ENCODE measurements around the gene CSRNP2. TPM values are rescaled to one million over a fixed set of nuclear protein-coding genes. Genes with fewer than 3 reads are reported as not detected.

CSRNP2 gene
- 10.7 to 14.2 TPM (median 13.1 TPM) in 5 replicates for total RNA-seq (2022; extraction: Qiagen RNA extraction; ENCODE audit: low read depth)

GRCh38 chr12:51083126-51083833 lies at the start of gene CSRNP2:
TSS of gene CSRNP2 (minus strand) at chr12:51083596. CDS start at chr12:51076561, 7,035 bp downstream.

GRCh38 chr12:51047655-51048540 lies 35.5 kb downstream of the CSRNP2 start, which contains the start of gene LETMD1:
TSS of gene LETMD1 (plus strand) at chr12:51048327. CDS start at chr12:51048357, 30 bp downstream.

GRCh38 chr12:51025836-51026638 lies 57.4 kb downstream of the CSRNP2 start, which contains the start of gene SLC11A2:
TSS of gene SLC11A2 (minus strand) at chr12:51026384. CDS start at chr12:51010728, 15,656 bp downstream.

Other genes starting within 250 kb of the CSRNP2 start
- gene TMPRSS12, start 240.7 kb downstream of the CSRNP2 start, total RNA-seq (2022; extraction: Qiagen RNA extraction; ENCODE audit: low read depth): not detected in 5 replicates
- not detected in 5 replicates for gene HIGD1C, start 131.1 kb downstream of the CSRNP2 start, total RNA-seq (2022; extraction: Qiagen RNA extraction; ENCODE audit: low read depth)
- gene SLC11A2, start 57.2 kb downstream of the CSRNP2 start, total RNA-seq (2022; extraction: Qiagen RNA extraction; ENCODE audit: low read depth): 15.0 to 24.1 TPM (median 22.6 TPM) in 5 replicates
- gene LETMD1, start 35.3 kb downstream of the CSRNP2 start, total RNA-seq (2022; extraction: Qiagen RNA extraction; ENCODE audit: low read depth): 23.9 to 27.0 TPM (median 24.3 TPM) in 5 replicates
- gene TFCP2, start 89.5 kb upstream of the CSRNP2 start, total RNA-seq (2022; extraction: Qiagen RNA extraction; ENCODE audit: low read depth): 18.0 to 21.3 TPM (median 20.3 TPM) in 5 replicates
- gene POU6F1, start 134.5 kb upstream of the CSRNP2 start, total RNA-seq (2022; extraction: Qiagen RNA extraction; ENCODE audit: low read depth): 1.2 to 2.8 TPM (median 2.1 TPM) in 5 replicates
- 302 to 342 TPM (median 331 TPM) in 5 replicates for gene DAZAP2, start 155.2 kb upstream of the CSRNP2 start, total RNA-seq (2022; extraction: Qiagen RNA extraction; ENCODE audit: low read depth)
- 27.0 to 32.8 TPM (median 31.8 TPM) in 5 replicates for gene SMAGP, start 186.8 kb upstream of the CSRNP2 start, total RNA-seq (2022; extraction: Qiagen RNA extraction; ENCODE audit: low read depth)
- 0.14 to 0.18 TPM (median 0.17 TPM) in 3 of 5 replicates, not detected in the others for gene BIN2, start 240.6 kb upstream of the CSRNP2 start, total RNA-seq (2022; extraction: Qiagen RNA extraction; ENCODE audit: low read depth)

Measured in A549 treated with GW870086 at 1 μM for 4 hours (cell line).